Retina (tissue), 1 donor: ENCODE measurements around the gene KCNK6.

Experiments used
- DNase-seq: peaks from one replicate; pipeline ENCODE4 v3.0.0-alpha.2; 2016

Gene KCNK6

DNA sequence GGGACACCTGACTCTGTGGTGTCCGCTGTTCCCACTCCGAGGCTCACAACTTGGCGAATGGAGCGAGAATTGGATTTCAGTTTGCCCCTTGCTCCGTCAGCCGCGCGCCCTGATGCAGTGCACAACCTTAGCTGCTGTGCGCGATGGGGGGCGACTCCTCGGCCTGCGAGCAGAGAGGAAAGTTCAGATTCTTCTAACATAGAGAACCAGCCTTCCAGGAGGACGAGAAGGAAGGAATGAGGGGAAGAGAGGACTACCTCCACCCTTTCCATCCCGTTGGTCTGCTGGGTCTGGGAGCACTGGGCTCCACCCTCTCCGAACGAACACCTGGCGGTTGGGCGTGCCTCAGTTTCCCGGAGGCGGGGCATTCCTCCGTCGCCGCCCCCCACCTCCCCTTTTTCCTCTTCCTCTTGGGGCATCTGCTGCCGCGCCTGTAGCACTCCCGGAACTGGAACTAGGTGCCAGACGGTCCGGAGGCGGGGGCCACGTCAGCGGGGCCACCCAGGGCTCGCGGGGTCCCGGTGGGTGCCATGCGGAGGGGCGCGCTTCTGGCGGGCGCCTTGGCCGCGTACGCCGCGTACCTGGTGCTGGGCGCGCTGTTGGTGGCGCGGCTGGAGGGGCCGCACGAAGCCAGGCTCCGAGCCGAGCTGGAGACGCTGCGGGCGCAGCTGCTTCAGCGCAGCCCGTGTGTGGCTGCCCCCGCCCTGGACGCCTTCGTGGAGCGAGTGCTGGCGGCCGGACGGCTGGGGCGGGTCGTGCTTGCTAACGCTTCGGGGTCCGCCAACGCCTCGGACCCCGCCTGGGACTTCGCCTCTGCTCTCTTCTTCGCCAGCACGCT is at the start of gene KCNK6:
Gene KCNK6, plus strand, starts transcription at position 425 of the 838 bp plus-strand sequence. Its CDS starts 106 bp downstream, at position 531.
- DNase-seq, result peak; percentile 75

- no peak for DNase-seq
Measured at GRCh38 chr19:38270587-38271167, 49.0 kb upstream of the KCNK6 start.

- no peak for DNase-seq
Measured at GRCh38 chr19:38273499-38273898, 46.1 kb upstream of the KCNK6 start.

DNA sequence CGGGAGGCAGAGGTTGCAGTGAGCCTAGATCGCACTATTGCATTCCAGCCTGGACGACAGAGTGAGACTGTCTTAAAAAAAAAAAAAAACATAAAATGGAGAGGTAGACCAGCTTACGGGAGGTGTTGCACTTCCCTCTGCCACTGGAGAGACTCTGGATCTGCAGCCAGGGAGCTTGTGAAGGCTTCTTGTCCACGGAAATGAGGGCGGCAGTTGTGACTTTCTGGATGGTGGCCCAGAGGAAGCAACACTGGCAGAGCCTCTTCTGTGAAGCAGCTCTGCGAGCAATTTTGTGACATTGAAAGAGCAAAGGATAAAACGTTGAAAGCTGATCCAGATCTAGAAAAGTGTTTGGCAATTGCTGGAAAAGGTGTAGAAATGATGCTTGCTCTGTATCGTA is 44.9 kb upstream of the KCNK6 start:
- DNase-seq, result no peak

- DNase-seq, result no peak
Measured at GRCh38 chr19:38276942-38277517, 42.6 kb upstream of the KCNK6 start.

DNA sequence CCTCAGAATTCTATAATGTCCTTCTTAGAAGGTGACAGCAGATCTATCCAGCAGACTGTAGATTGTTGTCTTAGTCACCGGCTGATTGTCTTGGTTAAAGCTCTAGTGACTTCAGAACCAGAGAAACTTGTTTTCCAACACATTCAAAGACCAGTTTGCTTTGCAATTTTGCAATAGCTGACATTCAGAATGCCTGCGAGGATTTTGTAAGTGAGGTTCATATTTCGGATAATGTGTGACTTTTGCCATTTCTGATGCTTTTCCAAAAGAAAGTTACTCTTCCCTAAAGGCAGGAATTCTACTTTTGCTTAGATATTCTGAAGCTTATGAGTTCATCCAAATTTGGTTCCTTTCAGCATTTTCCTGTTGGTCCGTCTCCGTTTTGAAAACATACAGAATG is 42.1 kb upstream of the KCNK6 start:
- no peak for DNase-seq

DNA sequence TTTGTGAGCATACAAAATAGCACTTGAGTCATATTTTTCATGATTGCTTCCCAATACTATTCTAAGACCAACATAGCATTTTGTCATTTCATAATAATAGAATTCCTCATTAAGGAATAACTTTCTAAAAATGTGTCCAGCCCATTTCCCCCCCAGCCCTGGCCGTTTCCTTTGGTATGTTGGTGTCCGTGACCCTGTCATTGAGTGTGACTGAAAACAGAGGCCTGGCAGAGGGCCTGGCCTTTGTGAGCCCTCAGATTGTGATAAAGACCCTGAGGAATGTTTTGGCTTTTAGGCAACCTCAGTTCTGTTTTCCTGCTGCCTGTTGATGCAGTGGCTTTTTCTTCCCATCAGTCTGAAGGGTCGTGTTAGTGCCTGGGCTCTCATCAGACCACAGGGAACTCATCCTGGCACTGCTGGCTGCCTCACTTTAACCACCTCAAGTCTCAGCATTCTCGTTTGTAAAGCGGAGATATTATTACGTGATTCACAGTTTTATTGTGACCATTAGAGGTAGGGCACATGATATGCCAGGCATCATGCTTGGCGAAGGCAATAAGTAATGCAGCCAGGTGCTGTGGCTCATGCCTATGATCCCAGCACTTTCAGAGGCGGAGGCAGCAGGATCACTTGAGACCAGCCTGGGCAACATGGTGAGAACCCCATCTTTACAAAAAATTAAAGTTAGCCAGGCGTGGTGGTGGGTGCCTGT is 41.5 kb upstream of the KCNK6 start:
- no peak for DNase-seq

GRCh38 chr19:38278751-38279150 is 40.9 kb upstream of the KCNK6 start:
- DNase-seq, result no peak

DNA sequence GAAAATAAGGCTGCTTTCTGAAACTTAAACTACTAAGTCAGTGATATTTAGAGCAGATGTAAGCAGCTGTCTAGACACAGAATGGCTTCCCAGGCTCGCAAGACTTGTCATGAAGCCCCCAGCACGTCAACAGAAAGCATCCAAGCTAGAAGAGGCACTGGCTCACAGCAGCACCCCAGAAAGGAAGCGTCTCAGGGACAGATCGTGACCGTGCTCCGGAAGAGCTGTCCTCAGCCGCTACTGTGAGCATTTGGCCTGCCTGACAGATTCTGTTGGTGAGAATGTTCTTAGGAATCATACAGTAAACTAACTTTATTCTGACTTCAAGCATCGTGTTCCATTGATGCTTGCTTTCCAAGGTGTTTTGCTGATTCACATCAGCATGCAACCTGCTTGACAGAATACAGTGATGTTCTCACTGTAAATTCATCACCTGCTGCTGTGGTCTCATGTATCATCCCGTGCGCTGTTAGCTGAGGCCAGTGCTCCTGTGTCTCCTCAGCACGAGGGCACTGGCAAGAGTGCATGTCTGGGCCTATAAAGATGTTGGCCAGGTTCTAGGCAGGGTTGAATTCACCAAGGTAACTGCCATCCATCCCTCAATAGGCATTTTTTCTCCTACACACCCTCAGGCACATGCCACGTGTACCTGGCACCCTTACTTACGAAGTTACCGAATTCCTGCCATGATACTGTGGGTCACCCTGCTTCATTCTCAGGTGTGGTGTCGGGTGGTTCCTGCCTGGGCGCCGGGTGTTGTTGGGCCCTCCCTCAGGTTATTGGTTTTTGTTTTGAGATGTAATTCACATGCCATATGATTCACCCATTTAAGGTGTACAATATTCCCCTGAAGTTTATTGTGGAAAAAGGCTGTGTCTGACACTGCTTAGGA is 39.4 kb upstream of the KCNK6 start:
- DNase-seq, result no peak

DNA sequence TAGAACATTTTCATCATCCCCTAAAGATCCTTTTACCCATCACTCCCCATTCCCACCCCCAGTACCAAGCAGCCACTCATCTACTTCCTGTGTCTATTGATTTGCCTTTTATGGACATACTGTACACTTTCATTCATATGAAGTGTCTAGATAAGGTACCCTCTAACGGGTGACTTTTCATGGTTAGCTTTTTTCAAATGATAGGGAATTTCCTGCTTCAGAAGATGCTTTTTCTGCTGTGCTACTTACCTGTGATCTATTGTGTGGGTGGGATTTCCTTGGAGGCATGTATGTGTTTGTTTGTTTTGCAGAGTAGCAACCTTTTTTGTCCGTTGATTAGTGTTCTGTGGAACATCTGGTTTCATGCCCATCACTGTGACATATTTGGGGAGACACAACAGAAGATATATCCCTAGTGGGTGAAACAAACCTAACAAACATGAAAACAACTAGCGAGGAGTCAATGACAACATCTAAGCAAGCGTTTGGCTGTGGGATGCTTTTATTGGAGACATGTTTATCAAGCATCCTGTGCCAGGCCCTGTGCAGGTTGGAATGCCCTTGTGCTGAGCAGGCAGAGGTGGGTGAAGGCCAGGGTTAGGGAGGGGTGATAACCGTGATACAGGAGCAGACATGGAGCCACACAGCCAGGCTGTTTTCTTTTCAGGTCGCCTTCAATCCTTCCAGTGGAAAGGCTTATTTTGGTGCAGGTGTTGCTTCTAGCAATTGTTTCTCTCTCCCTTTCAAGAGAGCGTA is 37.7 kb upstream of the KCNK6 start:
- no peak for DNase-seq

DNA sequence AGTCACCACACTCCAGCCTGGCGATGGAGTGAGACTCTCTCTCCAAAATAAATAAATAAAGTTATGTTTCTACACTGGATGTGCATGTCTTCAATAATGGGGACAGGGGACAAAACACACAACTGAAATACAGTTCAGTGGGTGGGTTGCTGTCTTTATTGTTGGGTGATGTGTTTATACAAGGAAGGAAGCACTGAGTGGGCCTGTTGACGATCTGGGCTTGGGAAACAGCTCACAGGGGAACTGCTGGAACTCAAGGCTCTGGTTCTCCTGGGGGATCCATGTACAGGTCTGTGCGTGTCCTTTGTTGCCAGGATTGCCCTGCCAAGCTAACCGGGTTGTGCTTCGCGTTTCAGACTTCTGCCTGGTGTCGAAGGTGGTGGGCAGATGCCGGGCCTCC is 36.4 kb upstream of the KCNK6 start:
- no peak for DNase-seq

GRCh38 chr19:38284422-38284821 is 35.2 kb upstream of the KCNK6 start:
- no peak for DNase-seq

DNA sequence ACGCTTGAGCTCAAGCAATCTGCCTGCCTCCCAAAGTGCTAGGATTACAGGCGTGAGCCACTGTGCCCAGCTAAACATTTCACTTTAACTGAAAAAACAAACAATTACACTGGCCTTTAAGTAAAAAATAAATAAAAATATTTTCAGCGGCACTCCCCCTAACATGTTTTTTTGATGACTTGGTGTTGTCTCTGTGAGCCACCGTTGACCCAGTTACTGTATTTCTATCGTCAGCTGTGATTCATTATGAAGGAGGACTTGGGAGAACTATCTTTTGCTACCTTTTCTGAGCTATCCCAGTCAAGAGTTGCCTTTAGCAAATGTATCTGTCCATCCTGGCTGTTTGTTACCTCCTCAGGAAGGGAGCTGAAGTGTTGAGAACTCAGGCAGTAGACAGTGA is 34.1 kb upstream of the KCNK6 start:
- DNase-seq, result no peak

GRCh38 chr19:38287604-38288003 is 32.0 kb upstream of the KCNK6 start:
- DNase-seq, result peak; percentile 33

- peak; percentile 31 for DNase-seq
Measured at GRCh38 chr19:38288123-38288855, 31.4 kb upstream of the KCNK6 start.

DNA sequence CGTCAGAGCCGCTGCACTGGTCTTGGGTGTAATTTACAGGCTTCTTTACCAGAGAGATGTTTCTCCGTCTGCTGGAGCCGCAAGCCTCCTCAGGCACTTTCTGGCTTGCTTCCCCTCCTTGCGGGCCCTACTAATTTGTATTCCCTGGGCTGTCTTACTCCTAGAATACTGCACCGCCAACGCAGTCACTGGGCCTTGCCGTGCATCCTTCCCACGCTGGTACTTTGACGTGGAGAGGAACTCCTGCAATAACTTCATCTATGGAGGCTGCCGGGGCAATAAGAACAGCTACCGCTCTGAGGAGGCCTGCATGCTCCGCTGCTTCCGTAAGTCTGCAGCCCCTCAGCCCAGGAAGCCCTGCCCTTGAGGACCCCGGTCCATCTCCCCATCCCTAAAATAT is 29.7 kb upstream of the KCNK6 start:
- no peak for DNase-seq

GRCh38 chr19:38290631-38291147 is 29.0 kb upstream of the KCNK6 start:
- DNase-seq, result no peak

DNA sequence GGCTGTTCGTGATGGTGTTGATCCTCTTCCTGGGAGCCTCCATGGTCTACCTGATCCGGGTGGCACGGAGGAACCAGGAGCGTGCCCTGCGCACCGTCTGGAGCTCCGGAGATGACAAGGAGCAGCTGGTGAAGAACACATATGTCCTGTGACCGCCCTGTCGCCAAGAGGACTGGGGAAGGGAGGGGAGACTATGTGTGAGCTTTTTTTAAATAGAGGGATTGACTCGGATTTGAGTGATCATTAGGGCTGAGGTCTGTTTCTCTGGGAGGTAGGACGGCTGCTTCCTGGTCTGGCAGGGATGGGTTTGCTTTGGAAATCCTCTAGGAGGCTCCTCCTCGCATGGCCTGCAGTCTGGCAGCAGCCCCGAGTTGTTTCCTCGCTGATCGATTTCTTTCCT is 27.8 kb upstream of the KCNK6 start:
- no peak for DNase-seq

- DNase-seq, result no peak
Measured at GRCh38 chr19:38293281-38293680, 26.4 kb upstream of the KCNK6 start.

DNA sequence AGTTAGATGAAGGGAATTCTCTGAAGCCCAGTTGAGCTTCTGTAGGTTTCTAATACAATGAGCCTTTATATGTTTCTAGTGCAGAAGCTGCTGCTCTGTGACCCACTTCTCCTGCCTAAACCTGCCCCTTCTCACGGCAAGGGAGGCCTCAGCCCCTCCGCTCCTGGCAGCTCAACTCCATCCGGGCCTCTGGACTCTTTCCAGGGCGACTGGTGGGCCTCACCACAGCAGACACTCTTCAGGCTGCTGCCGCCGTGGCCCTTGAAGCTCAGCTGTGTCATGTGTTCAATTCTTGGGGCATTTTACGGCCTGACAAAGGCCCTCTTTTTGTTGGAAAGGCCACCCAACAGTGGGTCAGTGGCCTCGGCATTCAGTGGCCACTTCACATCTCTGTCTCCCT is 25.6 kb upstream of the KCNK6 start:
- no peak for DNase-seq
